ENCODE measurements around the gene SDHAF4. TPM values are rescaled to one million over a fixed set of nuclear protein-coding genes. Genes with fewer than 3 reads are reported as not detected.

Gene SDHAF4
- total RNA-seq, 2 donors from 2014 or later: 3.0 to 7.3 TPM

- no peaks in the 10 kb centered on the region for H3K4me1 ChIP-seq
- H3K9me3 ChIP-seq: no peaks in the 10 kb centered on the region
- no peaks in the 10 kb centered on the region for H3K36me3 ChIP-seq (replicated peaks in 1 of 2; ENCODE audit: insufficient read depth in 1 of 2, low read depth in 2 of 2)
- WGBS, 2 donors: 94% methylated on average over 2 of the region's 2 CpGs
- DNase-seq: no peak
- ATAC-seq: no peak
- TF ChIP-seq CTCF (IDR thresholded peaks at IDR 0.05): no peak
- no peak for TF ChIP-seq POLR2A (IDR thresholded peaks at IDR 0.05)
- no peak overlapping the region for H3K4me3 ChIP-seq
- no peak overlapping the region for H3K27ac ChIP-seq
- intact Hi-C loops (cut with DNase I): no loop called here
- no peaks in the 10 kb centered on the region for H3K27me3 ChIP-seq
Observed at GRCh38 chr6:70530023-70530422, 36.7 kb upstream of the SDHAF4 start.

GRCh38 chr6:70531133-70531532 is 35.6 kb upstream of the SDHAF4 start:
- H3K27ac ChIP-seq: no peak overlapping the region
- WGBS, 2 donors: 95 to 100% methylated on average over 1 of the region's 1 CpG
- no peaks in the 10 kb centered on the region for H3K9me3 ChIP-seq
- peaks cover 0 to 2% of the 10 kb centered on the region in 2 donors for H3K36me3 ChIP-seq (replicated peaks in 1 of 2; ENCODE audit: insufficient read depth in 1 of 2, low read depth in 2 of 2)
- ATAC-seq: no peak
- H3K4me1 ChIP-seq: no peaks in the 10 kb centered on the region
- H3K4me3 ChIP-seq: no peak overlapping the region
- no peak for DNase-seq
- intact Hi-C loops (cut with DNase I): no loop called here
- TF ChIP-seq POLR2A (IDR thresholded peaks at IDR 0.05): no peak
- TF ChIP-seq CTCF (IDR thresholded peaks at IDR 0.05): no peak
- H3K27me3 ChIP-seq: no peaks in the 10 kb centered on the region

- no peaks in the 10 kb centered on the region for H3K27me3 ChIP-seq
- TF ChIP-seq POLR2A (IDR thresholded peaks at IDR 0.05): no peak
- TF ChIP-seq CTCF (IDR thresholded peaks at IDR 0.05): no peak
- no peaks in the 10 kb centered on the region for H3K4me1 ChIP-seq
- intact Hi-C loops (cut with DNase I): no loop called here
- 66 to 77% methylated on average over 1 of the region's 1 CpG for WGBS, 2 donors
- no peak overlapping the region for H3K27ac ChIP-seq
- ATAC-seq (no peak), DNase-seq (no peak)
- H3K36me3 ChIP-seq (replicated peaks in 1 of 2; ENCODE audit: insufficient read depth in 1 of 2, low read depth in 2 of 2): peaks cover 0 to 5% of the 10 kb centered on the region in 2 donors
- no peaks in the 10 kb centered on the region for H3K9me3 ChIP-seq
- no peak overlapping the region for H3K4me3 ChIP-seq
Observed at GRCh38 chr6:70537266-70537665, 29.5 kb upstream of the SDHAF4 start.

GRCh38 chr6:70538376-70538775 is 28.4 kb upstream of the SDHAF4 start:
- Histone ChIP-seq H3K27me3 (no peaks in the 10 kb centered on the region), H3K36me3 (replicated peaks in 1 of 2; ENCODE audit: insufficient read depth in 1 of 2, low read depth in 2 of 2) (peaks cover 0 to 5% of the 10 kb centered on the region in 2 donors), H3K27ac (no peak overlapping the region), H3K4me3 (no peak overlapping the region), H3K4me1 (no peaks in the 10 kb centered on the region), H3K9me3 (no peaks in the 10 kb centered on the region)
- intact Hi-C loops (cut with DNase I): no loop called here
- no peak for DNase-seq
- TF ChIP-seq CTCF (IDR thresholded peaks at IDR 0.05): no peak
- no peak for TF ChIP-seq POLR2A (IDR thresholded peaks at IDR 0.05)
- no peak for ATAC-seq
- 89 to 94% methylated on average over 1 of the region's 1 CpG for WGBS, 2 donors

- no peak overlapping the region for H3K27ac ChIP-seq
- no peaks in the 10 kb centered on the region for H3K27me3 ChIP-seq
- ATAC-seq: no peak
- TF ChIP-seq POLR2A (IDR thresholded peaks at IDR 0.05) (no peak), CTCF (IDR thresholded peaks at IDR 0.05) (peak in 5 of 7 experiments; percentile 17 to 40 (median 26))
- H3K36me3 ChIP-seq (replicated peaks in 1 of 2; ENCODE audit: insufficient read depth in 1 of 2, low read depth in 2 of 2): no peaks in the 10 kb centered on the region
- intact Hi-C loops (cut with DNase I): no loop called here
- DNase-seq: no peak
- no peaks in the 10 kb centered on the region for H3K4me1 ChIP-seq
- no peaks in the 10 kb centered on the region for H3K9me3 ChIP-seq
- no peak overlapping the region for H3K4me3 ChIP-seq
Observed at GRCh38 chr6:70547313-70547712, 19.4 kb upstream of the SDHAF4 start.

Measured in body of pancreas (tissue), 4 donors.